ENCODE measurements around the gene TNRC6C. TPM values are rescaled to one million over a fixed set of nuclear protein-coding genes. Genes with fewer than 3 reads are reported as not detected.
A peak's percentile ranks its signal among the peaks of the same experiment; 100 is the strongest.

TNRC6C gene
- total RNA-seq, 2 experiments from 2014 or later = 50.7 to 57.3 TPM

GRCh38 chr17:78107976-78108725, 149.6 kb downstream of the TNRC6C start:
- CTCF ChIA-PET = interaction anchor here (1.7 to 2.6 kb wide), 2 partner anchors 26 to 68 kb away, joined by 5 to 7 read pairs; no protein-coding TSS in a partner anchor
- POLR2A ChIA-PET = interaction anchor here (0.6 to 9.3 kb wide), 8 partner anchors 13 to 292 kb away, joined by 3 to 151 read pairs (median 3); partner anchors contain the start of genes TMC6 and TMC8
- Histone ChIP-seq H3K27ac (ENCODE audit: low read depth in 1 of 2, low read length in 2 of 2) (peak overlapping the region in 1 of 2 donors; percentile 27), H3K9me3 (ENCODE audit: control insufficient read depth in 1 of 2, insufficient read depth in 1 of 2, low read length in 2 of 2) (no peaks in the 10 kb centered on the region), H3K27me3 (ENCODE audit: control insufficient read depth in 1 of 2, insufficient read depth in 2 of 2, low read length in 2 of 2) (no peaks in the 10 kb centered on the region), H3K4me3 (ENCODE audit: low read length) (no peak overlapping the region), H3K4me1 (ENCODE audit: insufficient read depth, low read length) (peaks cover 32% of the 10 kb centered on the region), H3K36me3 (ENCODE audit: insufficient read depth, low read length) (peaks cover 83% of the 10 kb centered on the region)
- DNase-seq = peak in 2 of 14 experiments; percentile 12 to 31
- Mint-ChIP-seq H3K36me3 (ENCODE audit: low read depth) (peaks cover 62% of the 10 kb centered on the region), H3K9me3 (no peaks in the 10 kb centered on the region), H3K27me3 (no peaks in the 10 kb centered on the region), H3K4me1 (ENCODE audit: low read depth) (peaks cover 25% of the 10 kb centered on the region), H3K27ac (peak overlapping the region; percentile 76), H3K4me3 (no peak overlapping the region)
- intact Hi-C loops (cut with DNase I, micrococcal nuclease) = no loop called here
- TF ChIP-seq, protein P1, sequence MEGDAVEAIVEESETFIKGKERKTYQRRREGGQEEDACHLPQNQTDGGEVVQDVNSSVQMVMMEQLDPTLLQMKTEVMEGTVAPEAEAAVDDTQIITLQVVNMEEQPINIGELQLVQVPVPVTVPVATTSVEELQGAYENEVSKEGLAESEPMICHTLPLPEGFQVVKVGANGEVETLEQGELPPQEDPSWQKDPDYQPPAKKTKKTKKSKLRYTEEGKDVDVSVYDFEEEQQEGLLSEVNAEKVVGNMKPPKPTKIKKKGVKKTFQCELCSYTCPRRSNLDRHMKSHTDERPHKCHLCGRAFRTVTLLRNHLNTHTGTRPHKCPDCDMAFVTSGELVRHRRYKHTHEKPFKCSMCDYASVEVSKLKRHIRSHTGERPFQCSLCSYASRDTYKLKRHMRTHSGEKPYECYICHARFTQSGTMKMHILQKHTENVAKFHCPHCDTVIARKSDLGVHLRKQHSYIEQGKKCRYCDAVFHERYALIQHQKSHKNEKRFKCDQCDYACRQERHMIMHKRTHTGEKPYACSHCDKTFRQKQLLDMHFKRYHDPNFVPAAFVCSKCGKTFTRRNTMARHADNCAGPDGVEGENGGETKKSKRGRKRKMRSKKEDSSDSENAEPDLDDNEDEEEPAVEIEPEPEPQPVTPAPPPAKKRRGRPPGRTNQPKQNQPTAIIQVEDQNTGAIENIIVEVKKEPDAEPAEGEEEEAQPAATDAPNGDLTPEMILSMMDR (IDR thresholded peaks at IDR 0.05) = no peak
- no peak for ATAC-seq (ENCODE audit: poor library complexity)

DNA sequence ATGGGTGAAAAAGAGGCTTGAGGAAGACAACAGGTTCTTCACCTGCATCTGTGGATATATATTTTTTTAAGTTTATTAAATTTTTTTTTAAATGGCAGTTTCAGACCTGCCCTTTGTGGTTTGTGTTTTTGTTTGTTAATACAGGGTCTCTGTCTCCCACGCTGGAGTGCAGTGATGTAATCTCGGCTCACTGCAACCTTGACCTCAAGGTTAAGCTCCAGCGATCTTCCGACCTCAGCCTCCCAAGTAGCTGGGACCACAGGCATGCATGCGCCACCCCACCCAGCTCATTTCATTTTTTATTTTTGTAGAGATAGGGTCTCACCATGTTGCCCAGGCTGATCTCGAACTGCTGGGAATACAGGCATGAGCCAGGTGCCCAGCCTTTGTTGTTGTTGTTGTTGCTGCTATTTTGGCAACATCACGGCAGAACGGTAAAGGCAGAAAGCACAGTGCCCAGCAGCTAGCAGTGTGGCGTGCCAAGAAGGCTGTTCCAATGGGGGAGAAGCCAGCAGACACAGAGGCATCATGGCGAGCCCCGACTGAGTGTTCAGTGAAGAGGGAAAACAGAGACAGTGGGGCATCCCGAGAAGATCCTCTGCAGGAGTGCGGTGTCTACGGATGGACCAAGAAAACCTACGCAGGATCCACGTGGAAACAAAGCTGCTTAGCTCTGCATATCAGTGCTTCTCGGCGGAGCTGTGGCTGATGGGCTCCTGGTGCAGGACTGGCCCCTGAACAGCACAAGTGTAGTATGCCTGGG, 150.4 kb downstream of the TNRC6C start:
- Mint-ChIP-seq H3K4me3 (no peak overlapping the region), H3K27ac (peak overlapping the region; percentile 39), H3K9me3 (no peaks in the 10 kb centered on the region), H3K4me1 (ENCODE audit: low read depth) (peaks cover 33% of the 10 kb centered on the region), H3K27me3 (no peaks in the 10 kb centered on the region), H3K36me3 (ENCODE audit: low read depth) (peaks cover 62% of the 10 kb centered on the region)
- DNase-seq (peak in 1 of 14 experiments; percentile 10), ATAC-seq (ENCODE audit: poor library complexity) (no peak)
- Histone ChIP-seq H3K27me3 (ENCODE audit: control insufficient read depth in 1 of 2, insufficient read depth in 2 of 2, low read length in 2 of 2) (no peaks in the 10 kb centered on the region), H3K9me3 (ENCODE audit: control insufficient read depth in 1 of 2, insufficient read depth in 1 of 2, low read length in 2 of 2) (no peaks in the 10 kb centered on the region), H3K36me3 (ENCODE audit: insufficient read depth, low read length) (peaks cover 83% of the 10 kb centered on the region), H3K4me3 (ENCODE audit: low read length) (no peak overlapping the region), H3K4me1 (ENCODE audit: insufficient read depth, low read length) (peaks cover 40% of the 10 kb centered on the region), H3K27ac (ENCODE audit: low read depth in 1 of 2, low read length in 2 of 2) (no peak overlapping the region)
- POLR2A ChIA-PET = interaction anchor here (0.7 to 9.3 kb wide), 8 partner anchors 12 to 151 kb away, joined by 3 to 151 read pairs (median 3); partner anchors contain the start of genes TMC6, TMC8 and TNRC6C
- CTCF ChIA-PET = interaction anchor here (1.7 to 2.6 kb wide), 2 partner anchors 25 to 68 kb away, joined by 5 to 7 read pairs; no protein-coding TSS in a partner anchor
- intact Hi-C loops (cut with DNase I, micrococcal nuclease) = no loop called here
- TF ChIP-seq, protein P1 (IDR thresholded peaks at IDR 0.05) = no peak

DNA sequence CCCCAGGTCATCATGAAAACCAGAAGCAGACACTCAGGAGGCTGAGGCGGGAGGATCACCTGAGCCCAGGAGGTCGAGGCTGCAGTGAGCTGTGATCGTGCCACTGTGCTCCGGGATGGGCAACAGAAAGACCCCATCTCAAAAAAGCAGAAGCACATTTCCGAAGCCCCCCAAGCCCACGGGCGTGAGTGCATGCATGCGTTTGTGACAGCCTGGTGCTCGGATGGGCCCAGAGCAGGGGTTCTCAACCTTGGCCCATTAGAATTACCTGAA, 150.9 kb downstream of the TNRC6C start:
- intact Hi-C loops (cut with DNase I, micrococcal nuclease) = no loop called here

More for the DNA sequence above, 150.9 kb downstream of the TNRC6C start:
- DNase-seq = peak in 1 of 14 experiments; percentile 29
- no peaks in the 10 kb centered on the region for H3K9me3 ChIP-seq (ENCODE audit: control insufficient read depth in 1 of 2, insufficient read depth in 1 of 2, low read length in 2 of 2)
- H3K36me3 ChIP-seq (ENCODE audit: insufficient read depth, low read length) = peaks cover 83% of the 10 kb centered on the region
- H3K4me3 ChIP-seq (ENCODE audit: low read length) = no peak overlapping the region
- ChIA-PET POLR2A (interaction anchor here (0.7 to 9.3 kb wide), 4 partner anchors 18 to 151 kb away, joined by 3 to 151 read pairs (median 3); partner anchors contain the start of genes TMC6, TMC8 and TNRC6C), CTCF (interaction anchor here (1.7 to 2.6 kb wide), 2 partner anchors 25 to 67 kb away, joined by 5 to 7 read pairs; no protein-coding TSS in a partner anchor)
- no peak for ATAC-seq (ENCODE audit: poor library complexity)
- Mint-ChIP-seq H3K4me1 (ENCODE audit: low read depth) (peaks cover 38% of the 10 kb centered on the region), H3K36me3 (ENCODE audit: low read depth) (peaks cover 63% of the 10 kb centered on the region), H3K27ac (no peak overlapping the region), H3K27me3 (no peaks in the 10 kb centered on the region), H3K9me3 (no peaks in the 10 kb centered on the region), H3K4me3 (no peak overlapping the region)
- peaks cover 45% of the 10 kb centered on the region for H3K4me1 ChIP-seq (ENCODE audit: insufficient read depth, low read length)
- no peak overlapping the region for H3K27ac ChIP-seq (ENCODE audit: low read depth in 1 of 2, low read length in 2 of 2)
- TF ChIP-seq, protein P1 (IDR thresholded peaks at IDR 0.05) = no peak
- H3K27me3 ChIP-seq (ENCODE audit: control insufficient read depth in 1 of 2, insufficient read depth in 2 of 2, low read length in 2 of 2) = no peaks in the 10 kb centered on the region

Data from CD4-positive, alpha-beta T cell (primary cell).